GM12873 (cell line): ENCODE data around the gene ETHE1.

Experiments
- TF ChIP-seq, protein P1 (sequence below): IDR thresholded peaks from 2 replicates; pipeline ENCODE4 v1.5.1; 2012; ENCODE audit warnings: low read depth, mild to moderate bottlenecking, moderate library complexity, low read length, control low read depth; ENCODE audit not compliant: insufficient read depth; ENCODE audit errors: missing control alignments

Gene ETHE1, protein sequence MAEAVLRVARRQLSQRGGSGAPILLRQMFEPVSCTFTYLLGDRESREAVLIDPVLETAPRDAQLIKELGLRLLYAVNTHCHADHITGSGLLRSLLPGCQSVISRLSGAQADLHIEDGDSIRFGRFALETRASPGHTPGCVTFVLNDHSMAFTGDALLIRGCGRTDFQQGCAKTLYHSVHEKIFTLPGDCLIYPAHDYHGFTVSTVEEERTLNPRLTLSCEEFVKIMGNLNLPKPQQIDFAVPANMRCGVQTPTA

DNA sequence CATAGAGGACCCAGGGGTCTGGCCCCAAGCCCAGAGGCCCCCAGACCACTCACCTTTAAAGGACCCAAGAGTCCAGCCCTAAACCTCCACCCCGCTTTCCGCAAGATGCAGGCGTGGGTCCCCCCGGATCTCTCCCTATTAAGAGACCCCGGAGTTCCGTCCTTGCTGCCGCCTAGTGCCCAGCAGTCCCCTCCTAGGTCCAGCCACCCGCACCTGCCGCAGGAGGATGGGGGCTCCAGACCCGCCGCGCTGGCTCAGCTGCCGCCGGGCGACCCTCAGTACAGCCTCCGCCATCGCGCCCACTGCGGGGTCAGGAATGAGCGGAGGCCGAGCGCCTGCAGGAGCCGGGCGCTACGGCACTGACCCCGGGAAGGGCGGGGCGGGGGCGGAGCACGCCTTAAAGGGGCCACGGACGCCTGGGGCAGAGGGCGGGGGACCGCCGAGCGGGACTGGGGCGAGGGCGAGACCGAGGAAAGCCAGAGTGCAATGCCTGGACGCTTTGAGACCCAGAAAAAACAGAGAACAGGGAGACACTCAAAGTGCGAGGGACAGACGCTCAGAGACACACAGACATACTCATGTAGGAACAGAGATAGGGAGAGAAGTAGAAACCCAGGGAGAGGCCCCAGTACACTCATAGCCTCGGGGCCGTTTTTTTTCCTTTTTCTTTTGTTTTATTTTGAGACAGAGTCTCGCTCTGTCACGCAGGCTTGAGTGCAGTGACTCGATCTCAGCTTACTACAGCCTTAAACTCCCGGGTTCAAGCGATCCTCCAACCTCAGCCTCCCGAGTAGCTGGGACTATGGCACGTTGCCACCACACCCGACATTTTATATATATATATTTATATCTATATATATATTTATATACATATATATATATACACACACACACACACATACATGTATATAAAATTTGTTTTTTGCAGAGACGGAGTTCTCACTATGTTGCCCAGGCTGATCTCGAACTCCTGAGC lies at the start of gene ETHE1:
ETHE1 (minus strand) TSS at position 318 of the 976 bp plus-strand sequence; CDS start at position 294, 24 bp downstream.
- TF ChIP-seq, protein P1, sequence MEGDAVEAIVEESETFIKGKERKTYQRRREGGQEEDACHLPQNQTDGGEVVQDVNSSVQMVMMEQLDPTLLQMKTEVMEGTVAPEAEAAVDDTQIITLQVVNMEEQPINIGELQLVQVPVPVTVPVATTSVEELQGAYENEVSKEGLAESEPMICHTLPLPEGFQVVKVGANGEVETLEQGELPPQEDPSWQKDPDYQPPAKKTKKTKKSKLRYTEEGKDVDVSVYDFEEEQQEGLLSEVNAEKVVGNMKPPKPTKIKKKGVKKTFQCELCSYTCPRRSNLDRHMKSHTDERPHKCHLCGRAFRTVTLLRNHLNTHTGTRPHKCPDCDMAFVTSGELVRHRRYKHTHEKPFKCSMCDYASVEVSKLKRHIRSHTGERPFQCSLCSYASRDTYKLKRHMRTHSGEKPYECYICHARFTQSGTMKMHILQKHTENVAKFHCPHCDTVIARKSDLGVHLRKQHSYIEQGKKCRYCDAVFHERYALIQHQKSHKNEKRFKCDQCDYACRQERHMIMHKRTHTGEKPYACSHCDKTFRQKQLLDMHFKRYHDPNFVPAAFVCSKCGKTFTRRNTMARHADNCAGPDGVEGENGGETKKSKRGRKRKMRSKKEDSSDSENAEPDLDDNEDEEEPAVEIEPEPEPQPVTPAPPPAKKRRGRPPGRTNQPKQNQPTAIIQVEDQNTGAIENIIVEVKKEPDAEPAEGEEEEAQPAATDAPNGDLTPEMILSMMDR: no peak

DNA sequence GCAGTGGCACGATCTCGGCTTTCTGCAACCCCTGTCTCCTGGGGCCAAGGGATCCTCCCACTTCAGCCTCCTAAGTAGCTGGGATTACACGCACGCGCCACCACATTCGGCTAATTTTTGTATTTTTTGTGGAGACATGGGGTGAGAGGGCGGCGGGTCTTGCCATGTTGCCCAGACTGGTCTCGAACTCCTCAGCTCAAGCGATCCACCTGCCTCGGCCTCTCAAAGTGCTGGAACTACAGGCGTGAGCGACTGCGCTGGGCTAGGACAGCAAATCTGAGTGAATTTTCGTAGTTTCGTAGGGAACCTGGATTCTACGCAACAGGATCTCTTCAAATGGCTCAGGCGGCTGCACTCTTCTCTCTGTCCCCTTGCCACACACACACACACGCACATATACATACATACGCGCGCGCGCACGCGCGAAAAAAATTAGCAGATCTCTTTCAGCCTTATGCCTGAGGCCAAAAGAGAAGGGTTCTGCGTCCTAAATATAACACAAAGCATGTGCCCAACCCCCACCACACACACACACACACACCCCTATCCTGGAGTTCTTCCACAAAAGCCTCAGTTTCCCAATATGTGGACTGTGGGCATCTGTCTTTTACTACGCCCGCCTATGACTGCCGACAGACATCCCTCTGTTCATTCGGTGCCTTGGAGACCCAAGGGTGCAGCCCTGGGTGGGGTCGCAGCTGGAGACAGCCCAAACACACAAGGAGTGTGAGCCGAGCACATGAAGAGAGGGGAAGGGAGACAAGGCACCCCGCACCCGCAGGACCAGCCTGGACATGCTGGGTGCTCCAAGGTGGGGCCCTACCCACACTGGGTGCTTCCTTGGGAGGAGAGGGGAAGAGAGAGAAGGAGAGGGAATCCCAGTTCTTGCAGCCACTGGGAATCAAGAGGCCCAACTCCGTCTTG lies 49.2 kb upstream of the ETHE1 start:
- TF ChIP-seq, protein P1: no peak

DNA sequence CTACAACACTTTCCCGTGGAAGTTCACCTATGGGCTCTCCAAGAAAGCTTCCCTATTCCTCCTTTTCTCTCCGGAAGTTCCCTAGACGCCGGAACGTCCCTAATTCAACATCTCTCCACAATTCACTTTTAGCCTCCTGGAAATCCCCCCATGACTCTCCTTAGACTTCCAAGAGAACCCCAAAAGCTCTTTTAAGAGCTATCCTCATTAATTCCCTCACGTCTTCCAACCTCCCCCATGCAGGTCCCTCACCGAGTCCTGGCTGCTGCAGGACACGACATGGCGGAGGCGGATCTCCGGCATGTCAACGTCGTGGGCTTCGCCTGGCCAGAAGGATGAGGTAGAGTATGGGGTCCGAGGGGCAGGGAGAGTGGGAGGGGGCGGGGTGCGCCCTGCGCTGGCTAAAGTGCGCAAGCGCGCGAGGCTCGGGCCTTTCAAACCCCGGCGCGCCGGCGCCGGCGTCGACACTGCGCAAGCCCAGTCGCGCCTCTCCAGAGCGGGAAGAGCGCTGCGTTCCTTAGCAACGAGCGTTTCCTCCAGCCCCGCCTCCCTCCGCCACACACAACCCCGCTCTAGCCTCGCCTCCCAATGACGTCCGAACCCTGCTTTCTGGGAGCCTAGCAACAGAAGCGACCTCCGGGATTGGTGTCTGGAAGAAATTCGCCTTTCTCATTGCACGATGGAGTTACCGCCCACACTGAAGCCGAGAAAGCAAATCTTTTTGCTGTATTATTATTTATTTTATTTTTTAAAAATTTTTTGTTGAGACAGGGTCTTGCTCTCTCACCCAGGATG lies 48.4 kb upstream of the ETHE1 start, which contains the start of the genes PINLYP and XRCC1:
PINLYP (plus strand) TSS at position 646 of the 795 bp plus-strand sequence. CDS start 1,391 bp downstream, outside the sequence.
XRCC1 (minus strand) TSS at position 372 of the 795 bp plus-strand sequence; CDS start at position 303, 69 bp downstream.
- TF ChIP-seq, protein P1: no peak

DNA sequence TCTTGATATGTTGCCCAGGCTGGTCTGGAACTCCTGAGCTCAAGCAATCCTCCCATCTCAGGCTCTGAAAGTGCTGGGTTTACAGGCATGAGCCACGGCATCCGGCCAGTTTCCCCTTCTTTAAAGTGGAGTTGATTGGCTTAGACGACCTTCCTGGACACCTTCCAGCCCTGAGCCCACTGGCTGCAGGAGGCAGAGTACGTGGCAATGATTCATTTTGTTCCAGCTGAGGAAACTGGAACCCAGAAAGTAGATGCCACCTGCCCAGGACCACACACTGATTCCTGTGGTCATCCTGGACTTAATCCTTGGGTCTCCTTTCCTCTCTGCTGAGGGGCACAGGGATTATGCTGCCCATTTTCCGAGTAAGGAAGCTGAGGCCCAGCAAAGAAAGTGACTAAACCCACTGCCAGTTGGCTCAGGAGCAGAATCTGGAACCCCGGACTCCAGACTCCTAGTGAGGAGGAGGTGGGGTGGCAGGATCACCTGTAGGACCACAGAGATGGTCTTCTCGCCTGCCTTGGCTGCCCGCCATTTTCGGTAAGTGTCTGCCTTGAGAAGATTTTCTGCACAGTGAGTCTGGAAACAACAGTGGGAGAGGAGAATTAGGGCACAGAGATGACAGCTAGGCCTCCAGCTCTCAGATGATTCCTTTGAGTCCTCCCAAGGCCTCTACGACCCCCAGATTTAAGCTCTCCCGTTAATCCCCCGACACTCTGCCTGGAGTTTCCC lies 47.6 kb upstream of the ETHE1 start:
- TF ChIP-seq, protein P1: no peak

DNA sequence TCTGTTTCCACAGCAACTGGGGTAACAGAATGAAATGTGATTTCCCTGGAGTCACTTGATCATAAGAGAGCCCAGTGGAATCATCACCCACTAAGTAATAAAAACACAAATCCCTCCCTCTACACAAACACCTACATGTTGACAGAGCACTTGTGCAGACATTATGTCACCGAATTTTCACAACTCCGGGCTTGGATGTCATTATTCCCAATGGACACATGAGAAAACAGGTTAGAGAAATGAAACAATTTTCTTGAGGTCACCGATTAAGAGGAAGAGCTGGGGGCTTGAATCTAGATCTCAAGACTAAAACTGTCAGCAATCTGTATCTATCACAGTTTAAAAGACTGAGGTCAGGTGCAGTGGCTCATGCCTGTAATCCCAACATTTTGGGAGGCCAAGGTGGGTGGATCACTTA lies 45.2 kb upstream of the ETHE1 start:
- TF ChIP-seq, protein P1: no peak
